Heart right ventricle (tissue), 16 donors: ENCODE results near the gene LRMDA. TPM values are rescaled to one million over a fixed set of nuclear protein-coding genes. Genes with fewer than 3 reads are reported as not detected.

Experiments used
- ATAC-seq, 8 donors: fragments of 200-7000 bp; cut with Tn5 transposase; one replicate each; pipeline ENCODE4 v1.9.1; 2020; ENCODE audit warnings: mild to moderate bottlenecking in 8 of 8, moderate library complexity in 8 of 8, moderate number of reproducible peaks in 1 of 8
- DNase-seq, 2 donors: peaks; one replicate each; pipeline ENCODE4 v3.0.0-alpha.2; 2020
- H3K27ac ChIP-seq, 10 donors: fragments of 200-600 bp; sonication (generic) in 2 of 10; one replicate each; pipeline versions ENCODE4 v1.5.0 to v1.8.0; 2020 to 2022; ENCODE audit warnings: mild to moderate bottlenecking in 3 of 10
- H3K27me3 ChIP-seq, 7 donors: fragments of 200-600 bp; one replicate each; pipeline ENCODE4 v1.8.0; 2021 to 2022; ENCODE audit warnings: mild to moderate bottlenecking in 2 of 7
- H3K36me3 ChIP-seq, 9 donors: fragments of 200-600 bp; sonication (generic) in 1 of 9; one replicate each; pipeline versions ENCODE4 v1.5.0 to v1.8.0; 2020 to 2022; ENCODE audit warnings: mild to moderate bottlenecking in 2 of 9
- H3K4me1 ChIP-seq, 9 donors: fragments of 200-600 bp; sonication (generic) in 1 of 9; one replicate each; pipeline versions ENCODE4 v1.5.0 to v1.8.0; 2020 to 2022; ENCODE audit warnings: mild to moderate bottlenecking in 4 of 9
- H3K4me3 ChIP-seq, 10 donors: fragments of 200-600 bp; sonication (generic) in 2 of 10; one replicate each; pipeline versions ENCODE4 v1.5.0 to v1.8.0; 2020 to 2022; ENCODE audit warnings: mild to moderate bottlenecking in 7 of 10, moderate library complexity in 2 of 10
- H3K9me3 ChIP-seq, 11 donors: fragments of 200-600 bp in 10 of 11; sonication (generic) in 2 of 11; one replicate each; pipeline versions ENCODE4 v1.5.0 to v1.8.0; 2013 to 2022; ENCODE audit warnings: mild to moderate bottlenecking in 2 of 11, control low read depth in 1 of 11, moderate library complexity in 1 of 11
- CTCF ChIP-seq, 9 donors: fragments of 200-600 bp; sonication (generic) in 2 of 9; IDR thresholded peaks; one replicate each; pipeline versions ENCODE4 v1.5.0 to v1.8.0; 2021 to 2022; ENCODE audit warnings: antibody characterized with exemption in 9 of 9, mild to moderate bottlenecking in 5 of 9, moderate library complexity in 1 of 9
- WGBS, 2 donors: extraction: QIAGEN DNeasy Blood & Tissue Kit; methylation state at CpG; one replicate each; pipeline ENCODE4 v1.1.7; 2013; ENCODE audit warnings: inconsistent platforms in 1 of 2; 5-methylcytosine and 5-hydroxymethylcytosine counted together
- intact Hi-C, 10 donors: fragments of 100-400 bp; cut with DNase I; formaldehyde crosslinking; loops; one replicate each; pipeline versions ENCODE4 v1.11.1 to v1.14.2; 2022
- polyA plus RNA-seq, 2 donors: library from polyadenylated mRNA; stranded (reverse); fragments of 200-250 nt; gene quantifications; one replicate each; pipeline ENCODE4 v1.2.3, GENCODE V29; 2013
- total RNA-seq, 10 donors: library from RNA; stranded (reverse); fragmentation: NEBNext Ultra II Directional in 3 of 10; extraction: Animal tissue kit (Norgen Biotek cat#: 25700) in 3 of 10; gene quantifications; one replicate each; pipeline versions ENCODE4 v1.2.1 to v1.2.4, GENCODE V29; 2021 to 2023
- donor health status: Arrhythmogenic right ventricular cardiomyopathy.
- donor health status: ischemic (EF 13 %, LVEDD 7.1; RV severe dilation, severe dysfunction).
- donor health status: healthy with polysubstance abuse.
- donor health status: DM: no; HTN: yes; CAD: no.
- donor health status: DM: no; HTN: no; CAD: no.
- donor health status: ischemic (EF 25% LVEDD 6.9; RV normal size, moderate dysfunction).
- donor health status: ischemic (EF 25% LVEDD 5.7; RV mildly dilated, moderate dysfunction).
- donor health status: healthy.
- donor health status: DM: yes; HTN: yes; CAD: no.
- donor health status: Ischemic cardiomyopathy.
- donor health status: ischemic (EF 35%, LVEDD 5.7; RV mildly dilated, moderate dysfunction).
- donor health status: nonischemic (EF 11% LVEDD 7.7; RV severe dilation, severe dysfunction).
- donor health status: DM: yes; HTN: yes; CAD: no.
- donor health status: PGD.
- donor health status: ischemic (EF 29% LVEDD 5.4; RV normal size, mild dysfunction).
- donor health status: nonischemic (EF 23%, LVEDD 6.1; RV moderate dilation, normal function).

LRMDA gene
- total and polyA plus RNA-seq, 12 donors: 4.0 to 59.8 (median 12.7) TPM

- H3K27ac ChIP-seq: no peak overlapping the region
- H3K4me3 ChIP-seq: no peak overlapping the region
- no peaks in the 10 kb centered on the region for H3K4me1 ChIP-seq
- H3K27me3 ChIP-seq: no peaks in the 10 kb centered on the region
- ATAC-seq: no peak
- no peaks in the 10 kb centered on the region for H3K9me3 ChIP-seq
- no peak for DNase-seq
- no peak for TF ChIP-seq CTCF (IDR thresholded peaks at IDR 0.05)
- intact Hi-C loops: no loop called here
- no peaks in the 10 kb centered on the region for H3K36me3 ChIP-seq
Measured at GRCh38 chr10:75861582-75861981, 430.2 kb downstream of the LRMDA start.

- Histone ChIP-seq H3K4me1 (no peaks in the 10 kb centered on the region), H3K9me3 (no peaks in the 10 kb centered on the region), H3K4me3 (no peak overlapping the region), H3K27ac (no peak overlapping the region), H3K27me3 (no peaks in the 10 kb centered on the region), H3K36me3 (no peaks in the 10 kb centered on the region)
- 95 to 97% methylated on average over 4 of the region's 4 CpGs for WGBS, 2 donors
- intact Hi-C loops: no loop called here
- DNase-seq (no peak), ATAC-seq (no peak)
- no peak for TF ChIP-seq CTCF (IDR thresholded peaks at IDR 0.05)
Measured at GRCh38 chr10:75862935-75863334, 431.5 kb downstream of the LRMDA start.

GRCh38 chr10:75864717-75865116 lies 433.3 kb downstream of the LRMDA start:
- TF ChIP-seq CTCF (IDR thresholded peaks at IDR 0.05): no peak
- intact Hi-C loops: no loop called here
- Histone ChIP-seq H3K36me3 (no peaks in the 10 kb centered on the region), H3K4me3 (no peak overlapping the region), H3K27me3 (no peaks in the 10 kb centered on the region), H3K4me1 (no peaks in the 10 kb centered on the region), H3K9me3 (no peaks in the 10 kb centered on the region), H3K27ac (no peak overlapping the region)
- ATAC-seq: no peak
- DNase-seq: no peak

GRCh38 chr10:75865413-75866299 lies 434.2 kb downstream of the LRMDA start:
- Histone ChIP-seq H3K36me3 (no peaks in the 10 kb centered on the region), H3K27me3 (no peaks in the 10 kb centered on the region), H3K27ac (no peak overlapping the region), H3K4me3 (no peak overlapping the region), H3K4me1 (no peaks in the 10 kb centered on the region), H3K9me3 (no peaks in the 10 kb centered on the region)
- DNase-seq (no peak), ATAC-seq (no peak)
- intact Hi-C loops: no loop called here
- 65 to 88% methylated on average over 4 of the region's 4 CpGs for WGBS, 2 donors
- TF ChIP-seq CTCF (IDR thresholded peaks at IDR 0.05): no peak
